NCI-H748 treated with DMSO at 0.1 percent for 48 hours (cell line): Measurements from ENCODE around the gene RCC2.
A peak's percentile ranks its signal among the peaks of the same experiment; 100 is the strongest.
"Not testable (repeated sequence)": the region's sequence is repeated elsewhere in the genome, so short reads cannot be mapped to it uniquely, and the experiment has no call there.

Experiments
- DNase-seq: peaks from one replicate; lab custom pipeline; 2025; lab: John Stamatoyannopoulos, UW

The RCC2 gene

GRCh38 chr1:17419626-17420328 is 19.7 kb downstream of the RCC2 start:
- no peak for DNase-seq

GRCh38 chr1:17416389-17416788 is 23.1 kb downstream of the RCC2 start:
- no peak for DNase-seq

GRCh38 chr1:17414022-17414421 is 25.5 kb downstream of the RCC2 start:
- no peak for DNase-seq

- no peak for DNase-seq
These were observed 27.2 kb downstream of the RCC2 start for GRCh38 chr1:17412093-17412870.

GRCh38 chr1:17409391-17409811 is 30.1 kb downstream of the RCC2 start:
- DNase-seq: no peak

- DNase-seq: not testable (repeated sequence)
These were observed 31.5 kb downstream of the RCC2 start for GRCh38 chr1:17407786-17408514.

GRCh38 chr1:17406760-17407475 is 32.6 kb downstream of the RCC2 start:
- DNase-seq: not testable (repeated sequence)

GRCh38 chr1:17405898-17406759 is 33.3 kb downstream of the RCC2 start:
- no peak for DNase-seq

- no peak for DNase-seq
These were observed 34.7 kb downstream of the RCC2 start for GRCh38 chr1:17404820-17405219.

GRCh38 chr1:17404034-17404684 is 35.3 kb downstream of the RCC2 start:
- no peak for DNase-seq

- DNase-seq: no peak
These were observed 36.4 kb downstream of the RCC2 start for GRCh38 chr1:17403081-17403480.

- DNase-seq: no peak
These were observed 37.6 kb downstream of the RCC2 start for GRCh38 chr1:17401841-17402240.

- no peak for DNase-seq
These were observed 38.6 kb downstream of the RCC2 start for GRCh38 chr1:17400725-17401341.

- no peak for DNase-seq
These were observed 41.4 kb downstream of the RCC2 start for GRCh38 chr1:17397910-17398695.

GRCh38 chr1:17393230-17393629 is 46.2 kb downstream of the RCC2 start:
- no peak for DNase-seq

GRCh38 chr1:17392199-17392740 is 47.2 kb downstream of the RCC2 start:
- DNase-seq: no peak

- DNase-seq: no peak
These were observed 58.3 kb downstream of the RCC2 start for GRCh38 chr1:17381161-17381560.

GRCh38 chr1:17377325-17377953 is 62.0 kb downstream of the RCC2 start:
- DNase-seq: peak; percentile 84

GRCh38 chr1:17375651-17376050 is 63.8 kb downstream of the RCC2 start:
- DNase-seq: no peak
